HUES6 (cell line): ENCODE results near the gene TMCO4.

Experiments
- H3K27ac ChIP-seq: 2 replicates; pipeline ENCODE4 v1.7.0; 2013; ENCODE audit warnings: low read depth, mild to moderate bottlenecking, low read length, inconsistent platforms
- H3K27me3 ChIP-seq: 2 replicates; pipeline ENCODE4 v1.6.1; 2013; ENCODE audit warnings: low read length; ENCODE audit not compliant: control insufficient read depth, insufficient read depth
- H3K36me3 ChIP-seq: 2 replicates; pipeline ENCODE4 v1.6.1; 2013; ENCODE audit warnings: low read length; ENCODE audit not compliant: control insufficient read depth, insufficient read depth
- H3K4me1 ChIP-seq: 2 replicates; pipeline ENCODE4 v1.6.1; 2013; ENCODE audit warnings: low read length; ENCODE audit not compliant: control insufficient read depth, insufficient read depth
- H3K4me3 ChIP-seq: 2 replicates; pipeline ENCODE4 v1.5.1; 2013; ENCODE audit warnings: low read depth, low read length
- H3K9ac ChIP-seq: one replicate; pipeline ENCODE4 v1.6.1; 2013; ENCODE audit warnings: mild to moderate bottlenecking, low read length
- H3K9me3 ChIP-seq: 2 replicates; pipeline ENCODE4 v1.6.1; 2013; ENCODE audit warnings: low read depth, low read length; ENCODE audit not compliant: control insufficient read depth, insufficient read depth

Gene TMCO4

GRCh38 chr1:19731311-19731821, 68.3 kb downstream of the TMCO4 start:
- no peak overlapping the region for H3K9ac ChIP-seq
- no peaks in the 10 kb centered on the region for H3K27me3 ChIP-seq
- peaks cover 8% of the 10 kb centered on the region for H3K9me3 ChIP-seq
- no peak overlapping the region for H3K27ac ChIP-seq
- H3K36me3 ChIP-seq, result no peaks in the 10 kb centered on the region
- no peaks in the 10 kb centered on the region for H3K4me1 ChIP-seq
- H3K4me3 ChIP-seq, result no peak overlapping the region

- Histone ChIP-seq H3K27me3 (no peaks in the 10 kb centered on the region), H3K27ac (no peak overlapping the region), H3K9ac (no peak overlapping the region), H3K4me3 (no peak overlapping the region), H3K36me3 (no peaks in the 10 kb centered on the region), H3K9me3 (peaks cover 8% of the 10 kb centered on the region), H3K4me1 (no peaks in the 10 kb centered on the region)
These were observed 68.9 kb downstream of the TMCO4 start for GRCh38 chr1:19730793-19731192.

GRCh38 chr1:19730232-19730631, 69.5 kb downstream of the TMCO4 start:
- no peaks in the 10 kb centered on the region for H3K36me3 ChIP-seq
- H3K27me3 ChIP-seq, result no peaks in the 10 kb centered on the region

GRCh38 chr1:19728413-19729145, 71.1 kb downstream of the TMCO4 start:
- H3K4me3 ChIP-seq, result no peak overlapping the region
- H3K9ac ChIP-seq, result no peak overlapping the region
- H3K4me1 ChIP-seq, result peaks cover 4% of the 10 kb centered on the region
- peaks cover 8% of the 10 kb centered on the region for H3K9me3 ChIP-seq
- H3K36me3 ChIP-seq, result no peaks in the 10 kb centered on the region
- H3K27me3 ChIP-seq, result no peaks in the 10 kb centered on the region
- H3K27ac ChIP-seq, result no peak overlapping the region

More at GRCh38 chr1:19730232-19730631, 69.5 kb downstream of the TMCO4 start:
- peaks cover 8% of the 10 kb centered on the region for H3K9me3 ChIP-seq
- no peak overlapping the region for H3K9ac ChIP-seq
- H3K27ac ChIP-seq, result no peak overlapping the region
- H3K4me3 ChIP-seq, result no peak overlapping the region
- no peaks in the 10 kb centered on the region for H3K4me1 ChIP-seq

- Histone ChIP-seq H3K36me3 (no peaks in the 10 kb centered on the region), H3K4me3 (no peak overlapping the region), H3K27ac (no peak overlapping the region), H3K9ac (no peak overlapping the region), H3K4me1 (peaks cover 12% of the 10 kb centered on the region), H3K9me3 (peaks cover 8% of the 10 kb centered on the region), H3K27me3 (no peaks in the 10 kb centered on the region)
These were observed 74.1 kb downstream of the TMCO4 start for GRCh38 chr1:19725606-19726005.

GRCh38 chr1:19723874-19724273, 75.8 kb downstream of the TMCO4 start:
- H3K27me3 ChIP-seq, result no peaks in the 10 kb centered on the region
- no peak overlapping the region for H3K27ac ChIP-seq
- no peak overlapping the region for H3K9ac ChIP-seq
- no peaks in the 10 kb centered on the region for H3K9me3 ChIP-seq
- no peak overlapping the region for H3K4me3 ChIP-seq
- peaks cover 12% of the 10 kb centered on the region for H3K4me1 ChIP-seq
- no peaks in the 10 kb centered on the region for H3K36me3 ChIP-seq

GRCh38 chr1:19720973-19721372, 78.7 kb downstream of the TMCO4 start:
- Histone ChIP-seq H3K9me3 (no peaks in the 10 kb centered on the region), H3K4me1 (peaks cover 12% of the 10 kb centered on the region), H3K27me3 (no peaks in the 10 kb centered on the region), H3K9ac (no peak overlapping the region), H3K27ac (no peak overlapping the region), H3K4me3 (no peak overlapping the region), H3K36me3 (no peaks in the 10 kb centered on the region)

- Histone ChIP-seq H3K9ac (no peak overlapping the region), H3K4me3 (no peak overlapping the region), H3K27me3 (no peaks in the 10 kb centered on the region), H3K4me1 (peaks cover 12% of the 10 kb centered on the region), H3K27ac (no peak overlapping the region), H3K9me3 (no peaks in the 10 kb centered on the region), H3K36me3 (no peaks in the 10 kb centered on the region)
These were observed 79.5 kb downstream of the TMCO4 start for GRCh38 chr1:19720174-19720573.

- Histone ChIP-seq H3K27me3 (no peaks in the 10 kb centered on the region), H3K27ac (no peak overlapping the region), H3K9me3 (no peaks in the 10 kb centered on the region), H3K4me3 (no peak overlapping the region), H3K36me3 (no peaks in the 10 kb centered on the region), H3K4me1 (peaks cover 4% of the 10 kb centered on the region; the same call in 1 of the 2 replicates), H3K9ac (no peak overlapping the region)
These were observed 82.2 kb downstream of the TMCO4 start for GRCh38 chr1:19717467-19717866.

GRCh38 chr1:19715334-19716203, 84.1 kb downstream of the TMCO4 start:
- H3K4me1 ChIP-seq, result no peaks in the 10 kb centered on the region; the same call in 1 of the 2 replicates
- H3K4me3 ChIP-seq, result no peak overlapping the region
- no peaks in the 10 kb centered on the region for H3K27me3 ChIP-seq
- H3K9me3 ChIP-seq, result no peaks in the 10 kb centered on the region
- no peaks in the 10 kb centered on the region for H3K36me3 ChIP-seq
- H3K9ac ChIP-seq, result no peak overlapping the region
- no peak overlapping the region for H3K27ac ChIP-seq

- Histone ChIP-seq H3K9me3 (no peaks in the 10 kb centered on the region), H3K27ac (no peak overlapping the region), H3K9ac (no peak overlapping the region), H3K36me3 (no peaks in the 10 kb centered on the region), H3K27me3 (no peaks in the 10 kb centered on the region), H3K4me3 (no peak overlapping the region), H3K4me1 (no peaks in the 10 kb centered on the region; the same call in 1 of the 2 replicates)
These were observed 86.8 kb downstream of the TMCO4 start for GRCh38 chr1:19712928-19713327.
